ENCODE measurements around the gene NMNAT1.
"Not testable (repeated sequence)": the region's sequence is repeated elsewhere in the genome, so short reads cannot be mapped to it uniquely, and the experiment has no call there.

NMNAT1 gene

GRCh38 chr1:10020086-10020485 lies 76.8 kb downstream of the NMNAT1 start:
- no peak for DNase-seq (ENCODE audit: low spot score)

GRCh38 chr1:10020678-10021077 lies 77.4 kb downstream of the NMNAT1 start:
- DNase-seq (ENCODE audit: low spot score) = not testable (repeated sequence)

GRCh38 chr1:10021992-10022391 lies 78.7 kb downstream of the NMNAT1 start:
- DNase-seq (ENCODE audit: low spot score) = not testable (repeated sequence)

GRCh38 chr1:10022656-10023055 lies 79.4 kb downstream of the NMNAT1 start:
- DNase-seq (ENCODE audit: low spot score) = no peak

GRCh38 chr1:10025354-10025753 lies 82.1 kb downstream of the NMNAT1 start:
- DNase-seq (ENCODE audit: low spot score) = no peak

- DNase-seq (ENCODE audit: low spot score) = no peak
Measured at GRCh38 chr1:10027027-10027426, 83.8 kb downstream of the NMNAT1 start.

- DNase-seq (ENCODE audit: low spot score) = not testable (repeated sequence)
Measured at GRCh38 chr1:10028956-10029500, 85.8 kb downstream of the NMNAT1 start.

GRCh38 chr1:10031461-10031860 lies 88.2 kb downstream of the NMNAT1 start:
- peak; percentile 17 for DNase-seq (ENCODE audit: low spot score)

GRCh38 chr1:10032590-10033358 lies 89.5 kb downstream of the NMNAT1 start, which contains the start of gene UBE4B:
TSS of gene UBE4B (plus strand) at chr1:10032958. CDS start at chr1:10033671, 713 bp downstream.
- peak; percentile 98 for DNase-seq (ENCODE audit: low spot score)

GRCh38 chr1:10033359-10033845 lies 90.1 kb downstream of the NMNAT1 start:
- peak; percentile 44 for DNase-seq (ENCODE audit: low spot score)

Data from kidney capillary endothelial cell (primary cell).